ENCODE results near the gene ZNRF3. TPM values are rescaled to one million over a fixed set of nuclear protein-coding genes. Genes with fewer than 3 reads are reported as not detected.

The ZNRF3 gene
- polyA plus RNA-seq, 1 donor (not counting 4 experiments of a cell fraction or from before 2014, with no cell fraction given), result 2.6 TPM

DNA sequence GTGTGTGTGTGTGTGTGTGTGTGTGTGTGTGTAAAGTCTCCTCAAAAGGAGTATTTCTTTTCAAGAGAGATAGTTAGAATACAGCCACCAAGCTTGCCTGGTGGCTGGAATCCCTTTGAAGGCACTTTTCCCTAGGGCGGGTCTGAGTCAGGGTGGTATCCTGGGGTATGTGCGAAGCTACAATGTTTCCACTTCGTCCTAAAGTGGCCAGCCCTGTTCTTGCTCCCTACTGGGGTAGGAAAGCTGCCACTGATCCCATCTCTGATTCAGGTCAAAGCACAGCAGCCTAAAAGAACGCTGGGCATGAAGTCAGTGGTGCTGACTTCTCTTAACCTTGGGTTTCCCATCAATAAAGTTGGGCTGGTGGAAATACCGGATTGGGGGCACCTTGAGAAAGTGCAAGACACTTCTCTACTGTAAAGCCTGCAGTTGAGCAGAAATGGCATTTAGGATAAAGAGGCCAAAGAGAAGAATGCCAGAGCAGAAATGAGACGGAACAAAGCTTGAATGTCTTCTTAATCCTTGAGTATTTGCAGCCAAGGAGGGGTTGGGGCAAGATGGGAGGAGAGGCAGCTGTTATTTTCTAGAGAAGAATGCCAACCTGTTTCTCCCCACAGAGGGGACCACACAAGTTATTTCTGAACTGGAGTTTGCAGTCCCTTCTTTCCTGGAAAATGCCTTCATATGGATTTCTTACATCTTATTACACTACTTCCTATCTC lies 35.3 kb downstream of the ZNRF3 start:
- Histone ChIP-seq H4K20me1 (ENCODE audit: control insufficient read depth, extremely low read depth, insufficient read depth, low read length) (peaks cover 3% of the 10 kb centered on the region), H3K4me2 (ENCODE audit: control insufficient read depth, extremely low read depth, insufficient read depth, low read depth, low read length) (no peak overlapping the region), H2AFZ (ENCODE audit: control insufficient read depth, low read length) (no peak overlapping the region), H3K27me3 (ENCODE audit: control insufficient read depth, extremely low read depth, insufficient read depth, low read length) (no peaks in the 10 kb centered on the region), H3K9me1 (ENCODE audit: control insufficient read depth, extremely low read depth, insufficient read depth, low read length) (no peaks in the 10 kb centered on the region), H3K36me3 (ENCODE audit: control insufficient read depth in 2 of 2, extremely low read depth in 1 of 2, insufficient read depth in 2 of 2, low read length in 2 of 2) (no peaks in the 10 kb centered on the region), H3K79me2 (ENCODE audit: control insufficient read depth, insufficient read depth, low read length) (peaks cover 7% of the 10 kb centered on the region), H3K4me1 (ENCODE audit: control insufficient read depth, extremely low read depth, insufficient read depth, low read length) (peaks cover 25% of the 10 kb centered on the region), H3K4me3 (ENCODE audit: control insufficient read depth in 2 of 3, extremely low read depth in 1 of 3, insufficient read depth in 2 of 3, low read depth in 1 of 3, low read length in 3 of 3) (no peak overlapping the region), H3K9me3 (ENCODE audit: control insufficient read depth, low read depth, low read length) (no peaks in the 10 kb centered on the region), H3K9ac (ENCODE audit: control insufficient read depth, extremely low read depth, insufficient read depth, low read length) (no peak overlapping the region), H3K27ac (ENCODE audit: control insufficient read depth, insufficient read depth, low read length) (no peak overlapping the region)
- dilution Hi-C loops (cut with MboI; ENCODE audit: extremely low pct_ligation_motif_present, low sequenced_read_pairs), result no loop called here
- TF ChIP-seq, protein P1, sequence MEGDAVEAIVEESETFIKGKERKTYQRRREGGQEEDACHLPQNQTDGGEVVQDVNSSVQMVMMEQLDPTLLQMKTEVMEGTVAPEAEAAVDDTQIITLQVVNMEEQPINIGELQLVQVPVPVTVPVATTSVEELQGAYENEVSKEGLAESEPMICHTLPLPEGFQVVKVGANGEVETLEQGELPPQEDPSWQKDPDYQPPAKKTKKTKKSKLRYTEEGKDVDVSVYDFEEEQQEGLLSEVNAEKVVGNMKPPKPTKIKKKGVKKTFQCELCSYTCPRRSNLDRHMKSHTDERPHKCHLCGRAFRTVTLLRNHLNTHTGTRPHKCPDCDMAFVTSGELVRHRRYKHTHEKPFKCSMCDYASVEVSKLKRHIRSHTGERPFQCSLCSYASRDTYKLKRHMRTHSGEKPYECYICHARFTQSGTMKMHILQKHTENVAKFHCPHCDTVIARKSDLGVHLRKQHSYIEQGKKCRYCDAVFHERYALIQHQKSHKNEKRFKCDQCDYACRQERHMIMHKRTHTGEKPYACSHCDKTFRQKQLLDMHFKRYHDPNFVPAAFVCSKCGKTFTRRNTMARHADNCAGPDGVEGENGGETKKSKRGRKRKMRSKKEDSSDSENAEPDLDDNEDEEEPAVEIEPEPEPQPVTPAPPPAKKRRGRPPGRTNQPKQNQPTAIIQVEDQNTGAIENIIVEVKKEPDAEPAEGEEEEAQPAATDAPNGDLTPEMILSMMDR (optimal IDR thresholded peaks at IDR 0.05 in 1 of 3, IDR thresholded peaks at IDR 0.05 in 1 of 3, conservative IDR thresholded peaks at IDR 0.05 in 1 of 3; ENCODE audit: extremely low read depth in 1 of 3, insufficient read depth in 2 of 3, low read length in 3 of 3), result no peak
- no peak for TF ChIP-seq EZH2 (IDR thresholded peaks at IDR 0.05; ENCODE audit: low read length)
- DNase-seq (ENCODE audit: low read depth, low spot score), result no peak
- FAIRE-seq, result no peak

DNA sequence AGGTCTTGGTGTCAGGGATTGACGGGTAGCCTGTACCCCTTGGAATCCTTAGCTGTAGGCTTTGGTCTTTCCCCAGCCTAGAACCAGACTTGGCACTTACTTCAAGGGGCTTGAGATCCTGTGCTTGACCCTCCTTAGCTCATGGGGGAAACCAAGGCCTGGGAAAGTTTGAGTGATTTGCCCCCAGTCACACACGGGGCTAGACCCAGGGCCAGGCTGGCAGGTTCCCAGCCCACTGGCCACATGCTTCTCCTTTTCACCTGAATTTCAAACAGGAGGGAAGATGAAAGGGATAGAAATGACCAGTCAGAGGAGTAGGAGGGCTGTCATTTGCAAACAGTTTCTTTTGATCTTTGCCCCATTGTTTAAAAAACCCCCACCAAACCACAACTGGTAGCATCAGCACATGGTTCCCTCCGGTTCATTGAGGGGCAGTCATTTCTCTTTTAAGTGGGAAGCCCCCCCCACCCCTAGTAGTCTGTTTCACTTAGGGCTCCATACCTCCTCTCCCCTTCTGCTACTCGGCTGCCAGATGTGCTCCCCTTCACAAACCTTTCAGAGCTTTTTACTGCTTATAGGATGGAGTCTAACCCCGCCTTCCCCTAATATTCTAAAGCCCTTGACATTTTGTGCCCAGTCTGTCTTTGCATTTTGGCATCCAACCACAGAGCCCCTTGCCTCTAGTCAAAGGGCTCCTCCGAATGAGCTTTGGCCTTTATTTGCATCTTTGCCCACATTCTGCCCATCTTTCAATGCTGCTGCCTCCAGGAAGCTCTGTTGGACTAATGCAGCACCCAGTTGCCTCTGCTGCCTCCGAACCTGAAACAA lies 37.6 kb downstream of the ZNRF3 start:
- FAIRE-seq, result no peak
- Histone ChIP-seq H3K4me3 (ENCODE audit: control insufficient read depth in 2 of 3, extremely low read depth in 1 of 3, insufficient read depth in 2 of 3, low read depth in 1 of 3, low read length in 3 of 3) (no peak overlapping the region), H3K9me3 (ENCODE audit: control insufficient read depth, low read depth, low read length) (no peaks in the 10 kb centered on the region), H3K9me1 (ENCODE audit: control insufficient read depth, extremely low read depth, insufficient read depth, low read length) (no peaks in the 10 kb centered on the region), H3K79me2 (ENCODE audit: control insufficient read depth, insufficient read depth, low read length) (peaks cover 9% of the 10 kb centered on the region), H4K20me1 (ENCODE audit: control insufficient read depth, extremely low read depth, insufficient read depth, low read length) (peaks cover 3% of the 10 kb centered on the region), H3K27me3 (ENCODE audit: control insufficient read depth, extremely low read depth, insufficient read depth, low read length) (no peaks in the 10 kb centered on the region), H3K9ac (ENCODE audit: control insufficient read depth, extremely low read depth, insufficient read depth, low read length) (no peak overlapping the region), H3K36me3 (ENCODE audit: control insufficient read depth in 2 of 2, extremely low read depth in 1 of 2, insufficient read depth in 2 of 2, low read length in 2 of 2) (no peaks in the 10 kb centered on the region), H3K27ac (ENCODE audit: control insufficient read depth, insufficient read depth, low read length) (no peak overlapping the region), H3K4me1 (ENCODE audit: control insufficient read depth, extremely low read depth, insufficient read depth, low read length) (peaks cover 31% of the 10 kb centered on the region), H2AFZ (ENCODE audit: control insufficient read depth, low read length) (no peak overlapping the region), H3K4me2 (ENCODE audit: control insufficient read depth, extremely low read depth, insufficient read depth, low read depth, low read length) (no peak overlapping the region)
- no peak for DNase-seq (ENCODE audit: low read depth, low spot score)
- dilution Hi-C loops (cut with MboI; ENCODE audit: extremely low pct_ligation_motif_present, low sequenced_read_pairs), result no loop called here
- TF ChIP-seq, protein P1 (optimal IDR thresholded peaks at IDR 0.05 in 1 of 3, IDR thresholded peaks at IDR 0.05 in 1 of 3, conservative IDR thresholded peaks at IDR 0.05 in 1 of 3; ENCODE audit: extremely low read depth in 1 of 3, insufficient read depth in 2 of 3, low read length in 3 of 3), result no peak
- no peak for TF ChIP-seq EZH2 (IDR thresholded peaks at IDR 0.05; ENCODE audit: low read length)
